ENCODE data around the gene ZMYND8. TPM values are rescaled to one million over a fixed set of nuclear protein-coding genes. Genes with fewer than 3 reads are reported as not detected.

Gene ZMYND8
- total and polyA plus RNA-seq, 2 of the 8 experiments (the other 6 are each of a cell fraction or from before 2014, with no cell fraction given): 50.5 to 163 TPM

DNA sequence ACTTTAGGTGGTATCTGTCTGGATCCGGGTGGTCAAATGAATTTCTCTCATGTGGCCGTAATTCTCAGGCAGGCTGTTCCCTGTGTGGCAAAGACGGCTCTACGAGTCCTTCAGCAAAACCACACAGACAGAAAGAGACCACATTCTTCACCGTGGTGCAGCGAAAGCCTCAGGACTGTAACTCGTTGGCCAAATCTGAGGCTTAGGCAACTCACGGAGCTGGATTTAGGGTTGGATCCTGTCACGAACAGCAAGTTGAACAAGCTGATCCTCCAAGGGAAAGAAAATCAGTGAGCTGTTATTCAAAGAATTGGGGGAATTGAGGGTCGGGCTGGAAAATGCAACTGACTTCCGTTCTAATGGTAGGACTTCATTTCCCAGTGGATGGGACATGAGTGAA lies 167.4 kb downstream of the ZMYND8 start:
- DNase-seq (ENCODE audit: low read depth in 1 of 2, low spot score in 2 of 2): no peak
- Histone ChIP-seq H3K27me3 (replicated peaks in 1 of 4; ENCODE audit: control insufficient read depth in 3 of 4, extremely low read depth in 1 of 4, insufficient read depth in 3 of 4, low read length in 3 of 4) (no peaks in the 10 kb centered on the region; a peak in 1 of 7 replicates), H2BK20ac (ENCODE audit: low read length) (no peak overlapping the region), H3K14ac (ENCODE audit: insufficient read length) (no peak overlapping the region), H3K4me1 (replicated peaks in 1 of 4; ENCODE audit: control insufficient read depth in 3 of 4, insufficient read depth in 4 of 4, low read length in 3 of 4) (peaks cover 0 to 2% (median 0%) of the 10 kb centered on the region in 4 experiments; a peak in 1 of 7 replicates), H2AK5ac (ENCODE audit: low read depth, low read length) (no peak overlapping the region), H3K79me1 (ENCODE audit: low read depth, low read length) (no peaks in the 10 kb centered on the region), H3K56ac (replicated peaks; ENCODE audit: insufficient read length, low read depth, low read length) (no peak overlapping the region), H2AFZ (ENCODE audit: low read length) (no peak overlapping the region), H4K20me1 (replicated peaks in 1 of 2; ENCODE audit: control insufficient read depth in 1 of 2, insufficient read depth in 2 of 2, low read length in 2 of 2) (peaks cover 0 to 2% of the 10 kb centered on the region in 2 experiments), H4K8ac (ENCODE audit: extremely low read depth, insufficient read depth, low read length) (no peak overlapping the region), H4K91ac (replicated peaks; ENCODE audit: insufficient read length, low read length) (no peak overlapping the region), H3K18ac (ENCODE audit: extremely low read depth, low read length) (no peak overlapping the region), H3K27ac (ENCODE audit: low read depth, low read length) (no peak overlapping the region), H3K23ac (ENCODE audit: insufficient read length) (no peak overlapping the region), H3K36me3 (ENCODE audit: control insufficient read depth in 2 of 4, insufficient read depth in 4 of 4, low read length in 3 of 4) (no peaks in the 10 kb centered on the region), H4K5ac (ENCODE audit: insufficient read length, low read depth, low read length) (no peak overlapping the region), H2BK12ac (ENCODE audit: low read depth, low read length) (no peak overlapping the region), H3K4ac (replicated peaks; ENCODE audit: insufficient read length, low read depth, low read length) (no peak overlapping the region), H2BK15ac (ENCODE audit: low read length) (no peak overlapping the region), H3K4me3 (ENCODE audit: extremely low read depth in 1 of 4, insufficient read depth in 2 of 4, low read depth in 3 of 4, low read length in 4 of 4) (no peak overlapping the region), H2BK5ac (ENCODE audit: low read depth, low read length) (no peak overlapping the region), H3K9me3 (ENCODE audit: insufficient read depth in 2 of 2, low read depth in 1 of 2, low read length in 1 of 2) (no peaks in the 10 kb centered on the region), H3K9ac (replicated peaks in 1 of 4; ENCODE audit: extremely low read depth in 1 of 4, low read depth in 3 of 4, low read length in 3 of 4) (peak overlapping the region in 1 of 4 experiments; percentile 60; a peak in 1 of 7 replicates), H3K79me2 (ENCODE audit: control insufficient read depth in 1 of 2, insufficient read depth in 2 of 2, low read length in 2 of 2) (no peaks in the 10 kb centered on the region), H3K23me2 (ENCODE audit: low read depth, low read length) (peaks cover 11% of the 10 kb centered on the region; the same call in 1 of the 2 replicates), H2BK120ac (replicated peaks; ENCODE audit: low read depth, low read length) (no peak overlapping the region), H3K4me2 (ENCODE audit: insufficient read depth in 1 of 2, low read depth in 2 of 2, low read length in 2 of 2) (no peak overlapping the region)
- no peak for FAIRE-seq
- ChIA-PET CTCF (ENCODE audit: partially characterized antibody) (no interaction called here), POLR2A (ENCODE audit: partially characterized antibody) (no interaction called here)
- 91% methylated on average over 10 of the region's 11 CpGs; no CpG with 5 or more reads in 1 of the 2 experiments for WGBS, 2 experiments (ENCODE audit: extremely low coverage in 1 of 2, insufficient coverage in 1 of 2, insufficient read length in 1 of 2, insufficient replicate concordance in 2 of 2, low coverage in 1 of 2, low lambda C conversion rate in 2 of 2, missing lambda C conversion rate in 1 of 2)
- TF ChIP-seq ZNF274 (IDR thresholded peaks at IDR 0.05; ENCODE audit: borderline replicate concordance, extremely low read depth, low read length) (no peak), SUZ12 (IDR thresholded peaks at IDR 0.05; ENCODE audit: low read length) (no peak), TEAD4 (IDR thresholded peaks at IDR 0.05; ENCODE audit: low read depth, low read length) (no peak), SP4 (IDR thresholded peaks at IDR 0.05; ENCODE audit: low read length) (no peak), KDM4A (IDR thresholded peaks at IDR 0.05; ENCODE audit: low read depth, low read length, severe bottlenecking) (no peak), MAFK (IDR thresholded peaks at IDR 0.05; ENCODE audit: low read depth, low read length) (no peak), TCF12 (IDR thresholded peaks at IDR 0.05; ENCODE audit: low read depth, low read length) (no peak), SIX5 (IDR thresholded peaks at IDR 0.05; ENCODE audit: low read depth, low read length) (no peak), YY1 (IDR thresholded peaks at IDR 0.05; ENCODE audit: low read depth, low read length) (no peak), EGR1 (IDR thresholded peaks at IDR 0.05; ENCODE audit: borderline replicate concordance, low read depth, low read length) (no peak), HDAC2 (IDR thresholded peaks at IDR 0.05; ENCODE audit: borderline replicate concordance in 1 of 2, low read depth in 2 of 2, low read length in 2 of 2) (no peak), SIN3A (conservative IDR thresholded peaks at IDR 0.05 in 1 of 2, IDR thresholded peaks at IDR 0.05 in 1 of 2; ENCODE audit: low read depth in 1 of 2, low read length in 2 of 2) (no peak), HDAC6 (IDR thresholded peaks at IDR 0.05; ENCODE audit: low read depth, low read length) (no peak)
- TF ChIP-seq, protein P1, sequence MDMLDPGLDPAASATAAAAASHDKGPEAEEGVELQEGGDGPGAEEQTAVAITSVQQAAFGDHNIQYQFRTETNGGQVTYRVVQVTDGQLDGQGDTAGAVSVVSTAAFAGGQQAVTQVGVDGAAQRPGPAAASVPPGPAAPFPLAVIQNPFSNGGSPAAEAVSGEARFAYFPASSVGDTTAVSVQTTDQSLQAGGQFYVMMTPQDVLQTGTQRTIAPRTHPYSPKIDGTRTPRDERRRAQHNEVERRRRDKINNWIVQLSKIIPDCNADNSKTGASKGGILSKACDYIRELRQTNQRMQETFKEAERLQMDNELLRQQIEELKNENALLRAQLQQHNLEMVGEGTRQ (IDR thresholded peaks at IDR 0.05; ENCODE audit: low read length): no peak

All from H1 (cell line).